Left lung (tissue), 10 donors: ENCODE measurements around the gene SLC19A1. TPM values are rescaled to one million over a fixed set of nuclear protein-coding genes. Genes with fewer than 3 reads are reported as not detected.

Source experiments
- ATAC-seq: fragments of 200-7000 bp; cut with Tn5 transposase; one replicate; pipeline ENCODE4 v1.9.1; 2020; ENCODE audit warnings: moderate library complexity
- DNase-seq, 4 donors: peaks; one replicate each; pipeline ENCODE4 v3.0.0-alpha.2; 2013 to 2020
- H3K27ac ChIP-seq, 2 donors: fragments of 200-600 bp; sonication (generic) in 1 of 2; one replicate each; pipeline versions ENCODE4 v1.5.0 to v1.8.0; 2020 to 2021
- H3K27me3 ChIP-seq, 2 donors: fragments of 200-600 bp; sonication (generic) in 1 of 2; one replicate each; pipeline versions ENCODE4 v1.5.0 to v1.8.0; 2020 to 2021
- H3K36me3 ChIP-seq, 2 donors: fragments of 200-600 bp; sonication (generic) in 1 of 2; one replicate each; pipeline versions ENCODE4 v1.5.0 to v1.8.0; 2020 to 2021
- H3K4me1 ChIP-seq, 2 donors: fragments of 200-600 bp; one replicate each; pipeline ENCODE4 v1.8.0; 2021
- H3K4me3 ChIP-seq, 2 donors: fragments of 200-600 bp; sonication (generic) in 1 of 2; one replicate each; pipeline versions ENCODE4 v1.5.0 to v1.8.0; 2020 to 2021; ENCODE audit warnings: mild to moderate bottlenecking in 1 of 2
- H3K9me3 ChIP-seq, 2 donors: fragments of 200-600 bp; sonication (generic) in 1 of 2; one replicate each; pipeline versions ENCODE4 v1.5.0 to v1.8.0; 2020 to 2021
- CTCF ChIP-seq, 2 donors: fragments of 200-600 bp; sonication (generic) in 1 of 2; IDR thresholded peaks; one replicate each; pipeline versions ENCODE4 v1.5.0 to v1.8.0; 2021; ENCODE audit warnings: antibody characterized with exemption in 2 of 2
- intact Hi-C, 2 donors: fragments of 100-400 bp; cut with DNase I; formaldehyde crosslinking; loops; one replicate each; pipeline versions ENCODE4 v1.11.2 to v1.14.2; 2022
- polyA plus RNA-seq, 6 donors: library from polyadenylated mRNA; unstranded; fragments of 120-200 nt; gene quantifications; one replicate each; pipeline ENCODE4 v1.2.1, GENCODE V29; 2013; ENCODE audit not compliant: insufficient read length in 6 of 6
- total RNA-seq, 2 donors: library from RNA; stranded (reverse); fragmentation: NEBNext Ultra II Directional; extraction: Animal tissue kit (Norgen Biotek cat#: 25700); gene quantifications; one replicate each; pipeline ENCODE4 v1.2.1, GENCODE V29; 2021
- donor health status: DM: no; HTN: yes; CAD: no.
- donor health status: DM: no; HTN: no; CAD: no.

SLC19A1 gene
- total and polyA plus RNA-seq, 8 donors: 22.4 to 50.4 (median 27.2) TPM

GRCh38 chr21:45541221-45542039 lies 810 bp downstream of the SLC19A1 start:
- H3K27me3 ChIP-seq: no peaks in the 10 kb centered on the region
- H3K4me1 ChIP-seq: peaks cover 0 to 33% of the 10 kb centered on the region in 2 donors
- DNase-seq: peak in 2 of 4 donors; percentile 90 to 96
- ATAC-seq: peak; percentile 64
- peak overlapping the region; percentile 45 to 59 for H3K4me3 ChIP-seq
- H3K27ac ChIP-seq: peak overlapping the region; percentile 39 to 78
- H3K9me3 ChIP-seq: no peaks in the 10 kb centered on the region
- intact Hi-C loops: no loop called here
- peaks cover 0 to 13% of the 10 kb centered on the region in 2 donors for H3K36me3 ChIP-seq
- TF ChIP-seq CTCF (IDR thresholded peaks at IDR 0.05): no peak

GRCh38 chr21:45540601-45540970 lies 1.7 kb downstream of the SLC19A1 start:
- Histone ChIP-seq H3K4me3 (no peak overlapping the region), H3K36me3 (peaks cover 0 to 15% of the 10 kb centered on the region in 2 donors), H3K27ac (peak overlapping the region in 1 of 2 donors; percentile 78), H3K9me3 (no peaks in the 10 kb centered on the region), H3K4me1 (peaks cover 0 to 40% of the 10 kb centered on the region in 2 donors), H3K27me3 (no peaks in the 10 kb centered on the region)
- TF ChIP-seq CTCF (IDR thresholded peaks at IDR 0.05): no peak
- intact Hi-C loops: no loop called here
- ATAC-seq (no peak), DNase-seq (peak in 1 of 4 donors; percentile 25)

- H3K9me3 ChIP-seq: no peaks in the 10 kb centered on the region
- DNase-seq: peak in 2 of 4 donors; percentile 29 to 72
- ATAC-seq: no peak
- TF ChIP-seq CTCF (IDR thresholded peaks at IDR 0.05): no peak
- intact Hi-C loops: no loop called here
- H3K27me3 ChIP-seq: no peaks in the 10 kb centered on the region
- peak overlapping the region in 1 of 2 donors; percentile 78 for H3K27ac ChIP-seq
- peaks cover 0 to 45% of the 10 kb centered on the region in 2 donors for H3K4me1 ChIP-seq
- peaks cover 0 to 20% of the 10 kb centered on the region in 2 donors for H3K36me3 ChIP-seq
- no peak overlapping the region for H3K4me3 ChIP-seq
These were observed 2.2 kb downstream of the SLC19A1 start for GRCh38 chr21:45539796-45540600.

- Histone ChIP-seq H3K4me3 (no peak overlapping the region), H3K27ac (no peak overlapping the region), H3K4me1 (peaks cover 0 to 53% of the 10 kb centered on the region in 2 donors), H3K36me3 (peaks cover 0 to 25% of the 10 kb centered on the region in 2 donors), H3K9me3 (no peaks in the 10 kb centered on the region), H3K27me3 (no peaks in the 10 kb centered on the region)
- TF ChIP-seq CTCF (IDR thresholded peaks at IDR 0.05): no peak
- ATAC-seq: no peak
- peak in 2 of 4 donors; percentile 30 to 79 for DNase-seq
- intact Hi-C loops: no loop called here
These were observed 3.0 kb downstream of the SLC19A1 start for GRCh38 chr21:45539046-45539795.
